PC-9 (cell line): ENCODE results near the gene ODC1. TPM values are rescaled to one million over a fixed set of nuclear protein-coding genes. Genes with fewer than 3 reads are reported as not detected.

Experiments
- BruUV-seq: library from RNA; stranded (reverse); fragments of 400-500 nt; replicated peaks from 2 replicates; lab custom pipeline; 2021; lab: Mats Ljungman, UMichigan
- CTCF ChIA-PET: fragments of 300-600 bp; sonication (Branson Sonifier 250); formaldehyde crosslinking; loops from one replicate; lab custom pipeline; 2022; ENCODE audit warnings: antibody characterized with exemption; lab: Charles Lee
- POLR2A ChIA-PET: fragments of 300-600 bp; sonication (Branson Sonifier 250); formaldehyde crosslinking; loops from one replicate; lab custom pipeline; 2022; ENCODE audit warnings: antibody characterized with exemption; ENCODE audit not compliant: unreplicated experiment; lab: Charles Lee
- DNase-seq, 2 experiments: peaks; one replicate each; pipeline versions ENCODE4 v3.0.0 to v3.0.0-alpha.2; 2015 to 2022; ENCODE audit warnings: mixed read lengths in 1 of 2
- H2AFZ ChIP-seq: fragments of 200-600 bp; sonication (generic); 2 replicates; pipeline ENCODE4 v1.8.1; 2017; ENCODE audit warnings: antibody characterized with exemption
- H3F3A ChIP-seq: fragments of 200-600 bp; sonication (generic); 2 replicates; pipeline ENCODE4 v1.8.1; 2017; ENCODE audit warnings: antibody characterized with exemption, mild to moderate bottlenecking, low read depth; ENCODE audit not compliant: insufficient read depth
- H3K27ac ChIP-seq: fragments of 200-600 bp; sonication (generic); 2 replicates; pipeline ENCODE4 v1.6.1; 2016; ENCODE audit warnings: mixed run types
- H3K27me3 ChIP-seq: fragments of 200-600 bp; sonication (generic); 2 replicates; pipeline ENCODE4 v1.6.1; 2016; ENCODE audit warnings: low read depth, mixed run types; ENCODE audit not compliant: insufficient read depth
- H3K36me3 ChIP-seq: fragments of 200-600 bp; sonication (generic); 2 replicates; pipeline ENCODE4 v1.6.1; 2016; ENCODE audit warnings: low read depth, mixed run types
- H3K4me1 ChIP-seq: fragments of 200-600 bp; sonication (generic); replicated peaks from 2 replicates; pipeline ENCODE4 v1.6.1; 2016; ENCODE audit warnings: mixed run types; ENCODE audit not compliant: insufficient read depth
- H3K4me2 ChIP-seq: fragments of 200-600 bp; sonication (generic); 2 replicates; pipeline ENCODE4 v1.6.1; 2017; ENCODE audit warnings: mixed run types
- H3K4me3 ChIP-seq: fragments of 200-600 bp; sonication (generic); 2 replicates; pipeline ENCODE4 v1.6.1; 2016; ENCODE audit warnings: mixed run types
- H3K79me2 ChIP-seq: fragments of 200-600 bp; sonication (generic); 2 replicates; pipeline ENCODE4 v1.6.1; 2017; ENCODE audit warnings: low read depth, mixed run types
- H3K9me2 ChIP-seq: fragments of 200-600 bp; sonication (generic); 2 replicates; pipeline ENCODE4 v1.8.1; 2017; ENCODE audit warnings: mild to moderate bottlenecking; ENCODE audit not compliant: insufficient read depth
- H3K9me3 ChIP-seq: fragments of 200-600 bp; sonication (generic); 2 replicates; pipeline ENCODE4 v1.8.1; 2016; ENCODE audit warnings: low read depth; ENCODE audit not compliant: insufficient read depth
- H4K20me1 ChIP-seq: fragments of 200-600 bp; sonication (generic); 2 replicates; pipeline ENCODE4 v1.8.1; 2017; ENCODE audit not compliant: insufficient read depth
- CTCF ChIP-seq: fragments of 200-600 bp; sonication (generic); conservative IDR thresholded peaks from 2 replicates; pipeline ENCODE4 v1.6.1; 2017; ENCODE audit warnings: mixed run types, antibody characterized with exemption, mild to moderate bottlenecking, moderate library complexity
- EZH2 ChIP-seq: fragments of 200-600 bp; sonication (generic); IDR thresholded peaks from 2 replicates; pipeline ENCODE4 v1.8.0; 2017; ENCODE audit warnings: antibody characterized with exemption, low read depth
- intact Hi-C: fragments of 100-400 bp; cut with micrococcal nuclease; formaldehyde crosslinking; loops from one replicate; pipeline ENCODE4 v1.10.0; 2022; ENCODE audit not compliant: unreplicated experiment
- total RNA-seq: library from RNA; stranded (reverse); gene quantifications from 2 replicates; pipeline ENCODE4 v1.2.3, GENCODE V29; 2021

ODC1 gene
- total RNA-seq, 1 experiment from 2014 or later, result 40.5 TPM

- Histone ChIP-seq H3K36me3 (peaks cover 28% of the 10 kb centered on the region), H3K79me2 (peaks cover 1% of the 10 kb centered on the region; the same call in 1 of the 2 replicates), H3K9me3 (no peaks in the 10 kb centered on the region), H3K4me1 (no peaks in the 10 kb centered on the region; the same call in 1 of the 2 replicates), H4K20me1 (peaks cover 5% of the 10 kb centered on the region; the same call in 1 of the 2 replicates), H3K4me3 (no peak overlapping the region), H3K9me2 (no peaks in the 10 kb centered on the region), H3F3A (peaks cover 26% of the 10 kb centered on the region; the same call in 1 of the 2 replicates), H3K27me3 (no peaks in the 10 kb centered on the region), H3K4me2 (no peak overlapping the region), H2AFZ (no peak overlapping the region), H3K27ac (no peak overlapping the region)
- ChIA-PET CTCF (interaction anchor here (0.5 kb wide), 1 partner anchor 365 kb away, joined by 3 read pairs; no protein-coding TSS in a partner anchor), POLR2A (no interaction called here)
- no TSS peak for BruUV-seq
- intact Hi-C loops, result loop anchor here (10.0 kb wide), 1 partner anchor 645 kb away; no protein-coding TSS in a partner anchor
- DNase-seq, result no peak
- TF ChIP-seq CTCF (no peak), EZH2 (no peak)
Measured at GRCh38 chr2:10439185-10439879, 8.8 kb downstream of the ODC1 start.

GRCh38 chr2:10438688-10439087, 9.4 kb downstream of the ODC1 start:
- H3K4me1 ChIP-seq, result no peaks in the 10 kb centered on the region; the same call in 1 of the 2 replicates
- no peak overlapping the region for H3K27ac ChIP-seq
- BruUV-seq, result no TSS peak
- peaks cover 5% of the 10 kb centered on the region; the same call in 1 of the 2 replicates for H4K20me1 ChIP-seq
- POLR2A ChIA-PET, result no interaction called here
- H3K27me3 ChIP-seq, result no peaks in the 10 kb centered on the region
- H3F3A ChIP-seq, result peaks cover 30% of the 10 kb centered on the region; the same call in 1 of the 2 replicates
- H3K4me2 ChIP-seq, result no peak overlapping the region
- H3K79me2 ChIP-seq, result no peaks in the 10 kb centered on the region
- no peak overlapping the region for H3K4me3 ChIP-seq
- H3K9me2 ChIP-seq, result no peaks in the 10 kb centered on the region
- TF ChIP-seq EZH2, result no peak
- no peak for TF ChIP-seq CTCF
- H3K9me3 ChIP-seq, result no peaks in the 10 kb centered on the region
- intact Hi-C loops, result loop anchor here (10.0 kb wide), 1 partner anchor 644 kb away; no protein-coding TSS in a partner anchor
- no peak for DNase-seq
- H2AFZ ChIP-seq, result no peak overlapping the region
- CTCF ChIA-PET, result no interaction called here
- H3K36me3 ChIP-seq, result peaks cover 22% of the 10 kb centered on the region

- no peak for TF ChIP-seq EZH2
- no peak for TF ChIP-seq CTCF
- no peaks in the 10 kb centered on the region for H3K9me3 ChIP-seq
- H3K79me2 ChIP-seq, result no peaks in the 10 kb centered on the region
- H2AFZ ChIP-seq, result no peak overlapping the region
- BruUV-seq, result no TSS peak
- H3K4me3 ChIP-seq, result no peak overlapping the region
- no peak overlapping the region for H3K27ac ChIP-seq
- H3K4me2 ChIP-seq, result no peak overlapping the region
- H3K36me3 ChIP-seq, result peaks cover 13% of the 10 kb centered on the region
- no peak for DNase-seq
- intact Hi-C loops, result loop anchor here (10.0 kb wide), 1 partner anchor 643 kb away; no protein-coding TSS in a partner anchor
- no peaks in the 10 kb centered on the region for H3K27me3 ChIP-seq
- CTCF ChIA-PET, result interaction anchor here (0.7 to 0.8 kb wide), 2 partner anchors 374 to 1334 kb away, joined by 3 read pairs; no protein-coding TSS in a partner anchor
- POLR2A ChIA-PET, result interaction anchor here (0.6 kb wide), 1 partner anchor 296 kb away, joined by 5 read pairs; no protein-coding TSS in a partner anchor
- no peaks in the 10 kb centered on the region; the same call in 1 of the 2 replicates for H3K4me1 ChIP-seq
- H3K9me2 ChIP-seq, result no peaks in the 10 kb centered on the region
- 0 out of 2 replicates have a peak, but pooled peaks cover under 1% of the 10 kb centered on the region for H4K20me1 ChIP-seq
- peaks cover 32% of the 10 kb centered on the region; the same call in 1 of the 2 replicates for H3F3A ChIP-seq
Measured at GRCh38 chr2:10437806-10438205, 10.3 kb downstream of the ODC1 start.
